Activated T-cell treated with anti-CD3 and anti-CD28 coated beads, Interleukin-2, amount 50 U/mL, for 4 hours (primary cell): ENCODE results near the gene PCDHGA2. TPM values are rescaled to one million over a fixed set of nuclear protein-coding genes. Genes with fewer than 3 reads are reported as not detected.
A peak's percentile ranks its signal among the peaks of the same experiment; 100 is the strongest.
"Not testable (repeated sequence)": the region's sequence is repeated elsewhere in the genome, so short reads cannot be mapped to it uniquely, and the experiment has no call there.

Experiments
- ATAC-seq, 2 donors: fragments of 200-7000 bp; cut with Tn5 transposase; one replicate each; pipeline ENCODE4 v1.10.0; 2021
- DNase-seq: peaks from one replicate; pipeline ENCODE4 v3.0.0-alpha.2; 2020
- H3K27me3 Mint-ChIP-seq: one replicate; pipeline ENCODE4 v1.8.0; 2021; ENCODE audit warnings: low read depth, mixed read lengths
- H3K36me3 Mint-ChIP-seq: one replicate; pipeline ENCODE4 v1.8.0; 2022; ENCODE audit warnings: mixed read lengths; ENCODE audit not compliant: insufficient read depth
- H3K4me1 Mint-ChIP-seq: one replicate; pipeline ENCODE4 v1.8.0; 2021; ENCODE audit warnings: low read depth, mixed read lengths
- H3K4me3 Mint-ChIP-seq: one replicate; pipeline ENCODE4 v1.8.0; 2021; ENCODE audit warnings: mild to moderate bottlenecking, moderate library complexity, mixed read lengths
- H3K9me3 Mint-ChIP-seq: one replicate; pipeline ENCODE4 v1.8.0; 2021; ENCODE audit warnings: mixed read lengths
- total RNA-seq, 3 donors: library from RNA; stranded (reverse); gene quantifications; one replicate each; pipeline ENCODE4 v1.2.1, GENCODE V29; 2021

Gene PCDHGA2
- total RNA-seq, 3 donors from 2014 or later, result 0.05 TPM; not detected in 2

GRCh38 chr5:141384471-141385267 is 46.1 kb downstream of the PCDHGA2 start:
- ATAC-seq (no peak), DNase-seq (no peak)
- peaks cover 34% of the 10 kb centered on the region for H3K9me3 Mint-ChIP-seq
- peaks cover 5% of the 10 kb centered on the region for H3K36me3 Mint-ChIP-seq
- H3K4me1 Mint-ChIP-seq, result peaks cover 2% of the 10 kb centered on the region
- H3K4me3 Mint-ChIP-seq, result no peak overlapping the region
- H3K27me3 Mint-ChIP-seq, result peaks cover 77% of the 10 kb centered on the region

GRCh38 chr5:141387557-141388311 is 49.2 kb downstream of the PCDHGA2 start, which contains the start of gene PCDHGB4:
PCDHGB4 (plus strand) TSS chr5:141387698; CDS start chr5:141387885, 187 bp downstream.
- DNase-seq, H3K4me3 Mint-ChIP-seq, H3K36me3 Mint-ChIP-seq, H3K4me1 Mint-ChIP-seq: not testable (repeated sequence)
- peak; percentile 41 to 51 for ATAC-seq
- peaks cover 34% of the 10 kb centered on the region for H3K9me3 Mint-ChIP-seq
- H3K27me3 Mint-ChIP-seq, result peaks cover 76% of the 10 kb centered on the region

- Mint-ChIP-seq H3K27me3 (peaks cover 75% of the 10 kb centered on the region), H3K36me3 (peaks cover 5% of the 10 kb centered on the region), H3K4me1 (no peaks in the 10 kb centered on the region), H3K9me3 (peaks cover 36% of the 10 kb centered on the region), H3K4me3 (no peak overlapping the region)
- DNase-seq (no peak), ATAC-seq (no peak)
Measured at GRCh38 chr5:141388661-141389060, 50.1 kb downstream of the PCDHGA2 start.

GRCh38 chr5:141389153-141390042 is 50.8 kb downstream of the PCDHGA2 start:
- DNase-seq (no peak), ATAC-seq (no peak)
- H3K27me3 Mint-ChIP-seq, result peaks cover 75% of the 10 kb centered on the region
- H3K4me3 Mint-ChIP-seq, result no peak overlapping the region
- H3K36me3 Mint-ChIP-seq, result peaks cover 5% of the 10 kb centered on the region
- peaks cover 43% of the 10 kb centered on the region for H3K9me3 Mint-ChIP-seq
- no peaks in the 10 kb centered on the region for H3K4me1 Mint-ChIP-seq

GRCh38 chr5:141392429-141393198 is 54.1 kb downstream of the PCDHGA2 start, which contains the start of gene PCDHGA8:
PCDHGA8 (plus strand) TSS chr5:141392633; CDS start chr5:141392814, 181 bp downstream.
- Mint-ChIP-seq H3K27me3 (peaks cover 69% of the 10 kb centered on the region), H3K36me3 (peaks cover 3% of the 10 kb centered on the region), H3K4me1 (no peaks in the 10 kb centered on the region), H3K4me3 (no peak within 1 kb of the TSS), H3K9me3 (peaks cover 33% of the 10 kb centered on the region)
- no peak for ATAC-seq
- DNase-seq, result no peak

Other genes starting within 250 kb of the PCDHGA2 start
- under 1 TPM in 1 of 3 donors, not detected in 2; 0.19 TPM for gene PCDHB2, start 244.1 kb upstream of the PCDHGA2 start, total RNA-seq
- not detected for gene PCDHB3, start 238.3 kb upstream of the PCDHGA2 start, total RNA-seq
- gene PCDHB4, start 216.9 kb upstream of the PCDHGA2 start, total RNA-seq, result not detected
- under 1 TPM in 2 of 3 donors, not detected in 1; 0.13 to 0.16 TPM for gene PCDHB5, start 203.6 kb upstream of the PCDHGA2 start, total RNA-seq
- under 1 TPM in 1 of 3 donors, not detected in 2; 0.05 TPM for gene PCDHB6, start 188.7 kb upstream of the PCDHGA2 start, total RNA-seq
- not detected for gene PCDHB7, start 166.1 kb upstream of the PCDHGA2 start, total RNA-seq
- gene PCDHB8, start 161.0 kb upstream of the PCDHGA2 start, total RNA-seq, result not detected
- gene PCDHB16, start 156.4 kb upstream of the PCDHGA2 start, total RNA-seq, result not detected
- gene PCDHB9, start 151.6 kb upstream of the PCDHGA2 start, total RNA-seq, result not detected
- gene PCDHB10, start 146.4 kb upstream of the PCDHGA2 start, total RNA-seq, result under 1 TPM in 1 of 3 donors, not detected in 2; 0.08 TPM
- gene PCDHB11, start 139.1 kb upstream of the PCDHGA2 start, total RNA-seq, result not detected
- not detected for gene PCDHB12, start 130.0 kb upstream of the PCDHGA2 start, total RNA-seq
- gene PCDHB13, start 124.8 kb upstream of the PCDHGA2 start, total RNA-seq, result under 1 TPM; 0.08 to 0.16 (median 0.10) TPM
- gene PCDHB14, start 115.4 kb upstream of the PCDHGA2 start, total RNA-seq, result under 1 TPM in 2 of 3 donors, not detected in 1; 0.08 TPM
- under 1 TPM in 1 of 3 donors, not detected in 2; 0.08 TPM for gene PCDHB15, start 93.4 kb upstream of the PCDHGA2 start, total RNA-seq
- under 1 TPM in 1 of 3 donors, not detected in 2; 0.18 TPM for gene SLC25A2, start 34.7 kb upstream of the PCDHGA2 start, total RNA-seq
- 10 to 100 TPM; 64.8 to 73.8 (median 70.4) TPM for gene TAF7, start 18.0 kb upstream of the PCDHGA2 start, total RNA-seq
- under 1 TPM; 0.05 to 0.11 (median 0.11) TPM for gene PCDHGA1, start 8.2 kb upstream of the PCDHGA2 start, total RNA-seq
- gene PCDHGA3, start 5.1 kb downstream of the PCDHGA2 start, total RNA-seq, result not detected
- gene PCDHGB1, start 11.3 kb downstream of the PCDHGA2 start, total RNA-seq, result under 1 TPM in 1 of 3 donors, not detected in 2; 0.13 TPM
- under 1 TPM; 0.08 to 0.30 (median 0.08) TPM for gene PCDHGA4, start 16.3 kb downstream of the PCDHGA2 start, total RNA-seq
- gene PCDHGB2, start 21.2 kb downstream of the PCDHGA2 start, total RNA-seq, result under 1 TPM; 0.13 to 0.43 (median 0.40) TPM
- under 1 TPM; 0.05 to 0.13 (median 0.08) TPM for gene PCDHGA5, start 25.4 kb downstream of the PCDHGA2 start, total RNA-seq
- gene PCDHGB3, start 31.5 kb downstream of the PCDHGA2 start, total RNA-seq, result under 1 TPM; 0.10 to 0.19 (median 0.13) TPM
- gene PCDHGA6, start 35.1 kb downstream of the PCDHGA2 start, total RNA-seq, result under 1 TPM; 0.13 to 0.27 (median 0.18) TPM
- under 1 TPM in 2 of 3 donors, not detected in 1; 0.08 to 0.11 TPM for gene PCDHGA7, start 44.0 kb downstream of the PCDHGA2 start, total RNA-seq
- under 1 TPM; 0.08 to 0.22 (median 0.20) TPM for gene PCDHGB4, start 48.9 kb downstream of the PCDHGA2 start, total RNA-seq
- gene PCDHGA8, start 53.9 kb downstream of the PCDHGA2 start, total RNA-seq, result not detected
- gene PCDHGB5, start 59.2 kb downstream of the PCDHGA2 start, total RNA-seq, result under 1 TPM; 0.26 to 0.91 (median 0.27) TPM
- gene PCDHGA9, start 64.0 kb downstream of the PCDHGA2 start, total RNA-seq, result under 1 TPM; 0.13 to 0.18 (median 0.16) TPM
- under 1 TPM; 0.08 to 0.22 (median 0.18) TPM for gene PCDHGB6, start 69.3 kb downstream of the PCDHGA2 start, total RNA-seq
- gene PCDHGA10, start 74.2 kb downstream of the PCDHGA2 start, total RNA-seq, result under 1 TPM; 0.25 to 0.68 (median 0.40) TPM
- under 1 TPM in 1 of 3 donors, not detected in 2; 0.15 TPM for gene PCDHGB7, start 78.9 kb downstream of the PCDHGA2 start, total RNA-seq
- under 1 TPM; 0.05 to 0.13 (median 0.05) TPM for gene PCDHGA11, start 82.3 kb downstream of the PCDHGA2 start, total RNA-seq
- gene PCDHGA12, start 91.7 kb downstream of the PCDHGA2 start, total RNA-seq, result under 1 TPM; 0.11 to 0.24 (median 0.20) TPM
- under 1 TPM; 0.22 to 0.55 (median 0.48) TPM for gene PCDHGC3, start 137.2 kb downstream of the PCDHGA2 start, total RNA-seq
- gene PCDHGC4, start 146.3 kb downstream of the PCDHGA2 start, total RNA-seq, result not detected
- gene PCDHGC5, start 150.3 kb downstream of the PCDHGA2 start, total RNA-seq, result not detected